BLaER1 treated with 17β-estradiol and CSF1 and Interleukin-3, amounts not matched to agents 10 nM and 100 nM (cell line): Measurements from ENCODE around the gene VTI1A.

Source experiments
- H3K27ac ChIP-seq, 11 experiments: shearing (Covaris generic); formaldehyde crosslinking; 2 replicates each; pipeline ENCODE4 v1.8.1; 2022
- H3K27me3 ChIP-seq, 11 experiments: shearing (Covaris generic); formaldehyde crosslinking; 2 replicates each; pipeline ENCODE4 v1.8.1; 2022
- H3K36me3 ChIP-seq, 11 experiments: shearing (Covaris generic); formaldehyde crosslinking; 2 replicates each; pipeline ENCODE4 v1.8.1; 2022
- H3K4me1 ChIP-seq, 10 experiments: shearing (Covaris generic); formaldehyde crosslinking; 2 replicates each; pipeline ENCODE4 v1.8.1; 2022
- H3K4me2 ChIP-seq, 11 experiments: shearing (Covaris generic); formaldehyde crosslinking; 2 replicates each; pipeline ENCODE4 v1.8.1; 2022
- H3K4me3 ChIP-seq, 10 experiments: shearing (Covaris generic); formaldehyde crosslinking; 2 replicates each; pipeline ENCODE4 v1.8.1; 2022
- H3K9ac ChIP-seq, 11 experiments: shearing (Covaris generic); formaldehyde crosslinking; 2 replicates each; pipeline ENCODE4 v1.8.1; 2022
- H3K9me3 ChIP-seq, 11 experiments: shearing (Covaris generic); formaldehyde crosslinking; replicated peaks in 1 of 11; 2 replicates each; pipeline ENCODE4 v1.8.1; 2022
- H4K20me1 ChIP-seq, 11 experiments: shearing (Covaris generic); formaldehyde crosslinking; 2 replicates each; pipeline ENCODE4 v1.8.1; 2022
- Cebpa-rat ChIP-seq, 11 experiments: shearing (Covaris generic); IDR thresholded peaks; 2 replicates each; pipeline ENCODE4 v1.8.1; 2022

Gene VTI1A

GRCh38 chr10:112507046-112507445 is 60.0 kb downstream of the VTI1A start:
- no peaks in the 10 kb centered on the region for H3K27me3 ChIP-seq
- no peak overlapping the region for H3K4me2 ChIP-seq
- no peak overlapping the region for H3K27ac ChIP-seq
- peaks cover 0 to 67% (median 12%) of the 10 kb centered on the region in 11 experiments; a peak in 13 of 22 replicates for H4K20me1 ChIP-seq
- H3K4me3 ChIP-seq, result no peak overlapping the region
- H3K9ac ChIP-seq, result no peak overlapping the region
- peaks cover 0 to 3% (median 0%) of the 10 kb centered on the region in 11 experiments; a peak in 1 of 22 replicates for H3K9me3 ChIP-seq
- no peaks in the 10 kb centered on the region for H3K4me1 ChIP-seq
- peaks cover 0 to 30% (median 0%) of the 10 kb centered on the region in 11 experiments; a peak in 4 of 22 replicates for H3K36me3 ChIP-seq
- no peak for TF ChIP-seq Cebpa-rat (IDR thresholded peaks at IDR 0.05)

GRCh38 chr10:112507988-112508387 is 61.0 kb downstream of the VTI1A start:
- peaks cover 0 to 8% (median 0%) of the 10 kb centered on the region in 11 experiments; a peak in 4 of 22 replicates for H3K9me3 ChIP-seq
- H3K4me3 ChIP-seq, result no peak overlapping the region
- no peaks in the 10 kb centered on the region for H3K4me1 ChIP-seq
- H3K9ac ChIP-seq, result no peak overlapping the region
- TF ChIP-seq Cebpa-rat (IDR thresholded peaks at IDR 0.05), result no peak
- no peak overlapping the region for H3K27ac ChIP-seq
- peaks cover 0 to 66% (median 12%) of the 10 kb centered on the region in 11 experiments; a peak in 13 of 22 replicates for H4K20me1 ChIP-seq
- no peaks in the 10 kb centered on the region for H3K27me3 ChIP-seq
- no peak overlapping the region for H3K4me2 ChIP-seq
- peaks cover 0 to 38% (median 0%) of the 10 kb centered on the region in 11 experiments; a peak in 5 of 22 replicates for H3K36me3 ChIP-seq

GRCh38 chr10:112509558-112510291 is 62.7 kb downstream of the VTI1A start:
- no peak overlapping the region for H3K4me3 ChIP-seq
- no peak overlapping the region for H3K9ac ChIP-seq
- no peak overlapping the region for H3K27ac ChIP-seq
- H3K9me3 ChIP-seq, result peaks cover 0 to 9% (median 0%) of the 10 kb centered on the region in 11 experiments; a peak in 4 of 22 replicates
- H3K27me3 ChIP-seq, result no peaks in the 10 kb centered on the region
- no peak for TF ChIP-seq Cebpa-rat (IDR thresholded peaks at IDR 0.05)
- H4K20me1 ChIP-seq, result peaks cover 0 to 58% (median 12%) of the 10 kb centered on the region in 11 experiments; a peak in 12 of 22 replicates
- H3K4me1 ChIP-seq, result no peaks in the 10 kb centered on the region
- H3K4me2 ChIP-seq, result no peak overlapping the region
- H3K36me3 ChIP-seq, result peaks cover 0 to 32% (median 0%) of the 10 kb centered on the region in 11 experiments; a peak in 4 of 22 replicates

- no peak overlapping the region for H3K27ac ChIP-seq
- TF ChIP-seq Cebpa-rat (IDR thresholded peaks at IDR 0.05), result no peak
- no peak overlapping the region for H3K9ac ChIP-seq
- H3K36me3 ChIP-seq, result peaks cover 0 to 32% (median 0%) of the 10 kb centered on the region in 11 experiments; a peak in 4 of 22 replicates
- H4K20me1 ChIP-seq, result peaks cover 0 to 58% (median 12%) of the 10 kb centered on the region in 11 experiments; a peak in 12 of 22 replicates
- peaks cover 0 to 9% (median 0%) of the 10 kb centered on the region in 11 experiments; a peak in 4 of 22 replicates for H3K9me3 ChIP-seq
- H3K4me1 ChIP-seq, result no peaks in the 10 kb centered on the region
- no peak overlapping the region for H3K4me3 ChIP-seq
- H3K27me3 ChIP-seq, result no peaks in the 10 kb centered on the region
- no peak overlapping the region for H3K4me2 ChIP-seq
These were observed 63.4 kb downstream of the VTI1A start for GRCh38 chr10:112510384-112510783.

- no peak overlapping the region for H3K4me2 ChIP-seq
- H4K20me1 ChIP-seq, result peaks cover 0 to 40% (median 9%) of the 10 kb centered on the region in 11 experiments; a peak in 12 of 22 replicates
- no peak overlapping the region for H3K9ac ChIP-seq
- peaks cover 0 to 32% (median 0%) of the 10 kb centered on the region in 11 experiments; a peak in 4 of 22 replicates for H3K36me3 ChIP-seq
- no peak overlapping the region for H3K27ac ChIP-seq
- TF ChIP-seq Cebpa-rat (IDR thresholded peaks at IDR 0.05), result no peak
- H3K4me3 ChIP-seq, result no peak overlapping the region
- H3K4me1 ChIP-seq, result no peaks in the 10 kb centered on the region
- H3K27me3 ChIP-seq, result no peaks in the 10 kb centered on the region
- peaks cover 0 to 9% (median 0%) of the 10 kb centered on the region in 11 experiments; a peak in 4 of 22 replicates for H3K9me3 ChIP-seq
These were observed 65.3 kb downstream of the VTI1A start for GRCh38 chr10:112512294-112512693.

- H3K9ac ChIP-seq, result no peak overlapping the region
- H3K27me3 ChIP-seq, result no peaks in the 10 kb centered on the region
- H3K4me2 ChIP-seq, result no peak overlapping the region
- peaks cover 0 to 10% (median 0%) of the 10 kb centered on the region in 10 experiments; a peak in 7 of 20 replicates for H3K4me1 ChIP-seq
- no peak for TF ChIP-seq Cebpa-rat (IDR thresholded peaks at IDR 0.05)
- H3K36me3 ChIP-seq, result peaks cover 0 to 18% (median 0%) of the 10 kb centered on the region in 11 experiments; a peak in 4 of 22 replicates
- H3K9me3 ChIP-seq, result peaks cover 0 to 9% (median 0%) of the 10 kb centered on the region in 11 experiments; a peak in 4 of 22 replicates
- no peak overlapping the region for H3K4me3 ChIP-seq
- no peak overlapping the region for H3K27ac ChIP-seq
- H4K20me1 ChIP-seq, result peaks cover 0 to 22% (median 0%) of the 10 kb centered on the region in 11 experiments; a peak in 5 of 22 replicates
These were observed 68.1 kb downstream of the VTI1A start for GRCh38 chr10:112515126-112515525.

GRCh38 chr10:112515852-112516251 is 68.8 kb downstream of the VTI1A start:
- Histone ChIP-seq H3K27ac (no peak overlapping the region), H4K20me1 (peaks cover 0 to 22% (median 0%) of the 10 kb centered on the region in 11 experiments; a peak in 6 of 22 replicates), H3K27me3 (no peaks in the 10 kb centered on the region), H3K4me3 (no peak overlapping the region), H3K9me3 (peaks cover 0 to 9% (median 0%) of the 10 kb centered on the region in 11 experiments; a peak in 4 of 22 replicates), H3K4me1 (peaks cover 0 to 13% (median 0%) of the 10 kb centered on the region in 10 experiments; a peak in 7 of 20 replicates), H3K36me3 (peaks cover 0 to 18% (median 0%) of the 10 kb centered on the region in 11 experiments; a peak in 4 of 22 replicates), H3K4me2 (no peak overlapping the region), H3K9ac (no peak overlapping the region)
- no peak for TF ChIP-seq Cebpa-rat (IDR thresholded peaks at IDR 0.05)

GRCh38 chr10:112517451-112517862 is 70.4 kb downstream of the VTI1A start:
- Histone ChIP-seq H3K36me3 (peaks cover 0 to 4% (median 0%) of the 10 kb centered on the region in 11 experiments; a peak in 1 of 22 replicates), H4K20me1 (peaks cover 0 to 34% (median 0%) of the 10 kb centered on the region in 11 experiments; a peak in 7 of 22 replicates), H3K9me3 (peaks cover 0 to 7% (median 0%) of the 10 kb centered on the region in 11 experiments; a peak in 4 of 22 replicates), H3K27ac (no peak overlapping the region), H3K4me1 (peaks cover 0 to 14% (median 0%) of the 10 kb centered on the region in 10 experiments; a peak in 7 of 20 replicates), H3K4me3 (no peak overlapping the region), H3K27me3 (no peaks in the 10 kb centered on the region), H3K9ac (no peak overlapping the region), H3K4me2 (no peak overlapping the region)
- no peak for TF ChIP-seq Cebpa-rat (IDR thresholded peaks at IDR 0.05)
